K562 treated with DMSO at 1 percent for 12 hours (cell line): ENCODE results near the gene SEMA7A. TPM values are rescaled to one million over a fixed set of nuclear protein-coding genes. Genes with fewer than 3 reads are reported as not detected.

Source experiments
- total RNA-seq: library from RNA; unstranded; fragments of 300-600 nt; gene quantifications from 2 replicates; pipeline ENCODE4 v1.2.3, GENCODE V29; 2022; ENCODE audit not compliant: insufficient read depth

The SEMA7A gene, protein sequence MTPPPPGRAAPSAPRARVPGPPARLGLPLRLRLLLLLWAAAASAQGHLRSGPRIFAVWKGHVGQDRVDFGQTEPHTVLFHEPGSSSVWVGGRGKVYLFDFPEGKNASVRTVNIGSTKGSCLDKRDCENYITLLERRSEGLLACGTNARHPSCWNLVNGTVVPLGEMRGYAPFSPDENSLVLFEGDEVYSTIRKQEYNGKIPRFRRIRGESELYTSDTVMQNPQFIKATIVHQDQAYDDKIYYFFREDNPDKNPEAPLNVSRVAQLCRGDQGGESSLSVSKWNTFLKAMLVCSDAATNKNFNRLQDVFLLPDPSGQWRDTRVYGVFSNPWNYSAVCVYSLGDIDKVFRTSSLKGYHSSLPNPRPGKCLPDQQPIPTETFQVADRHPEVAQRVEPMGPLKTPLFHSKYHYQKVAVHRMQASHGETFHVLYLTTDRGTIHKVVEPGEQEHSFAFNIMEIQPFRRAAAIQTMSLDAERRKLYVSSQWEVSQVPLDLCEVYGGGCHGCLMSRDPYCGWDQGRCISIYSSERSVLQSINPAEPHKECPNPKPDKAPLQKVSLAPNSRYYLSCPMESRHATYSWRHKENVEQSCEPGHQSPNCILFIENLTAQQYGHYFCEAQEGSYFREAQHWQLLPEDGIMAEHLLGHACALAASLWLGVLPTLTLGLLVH
- total RNA-seq, result 22.5 and 46.3 TPM in 2 replicates

DNA sequence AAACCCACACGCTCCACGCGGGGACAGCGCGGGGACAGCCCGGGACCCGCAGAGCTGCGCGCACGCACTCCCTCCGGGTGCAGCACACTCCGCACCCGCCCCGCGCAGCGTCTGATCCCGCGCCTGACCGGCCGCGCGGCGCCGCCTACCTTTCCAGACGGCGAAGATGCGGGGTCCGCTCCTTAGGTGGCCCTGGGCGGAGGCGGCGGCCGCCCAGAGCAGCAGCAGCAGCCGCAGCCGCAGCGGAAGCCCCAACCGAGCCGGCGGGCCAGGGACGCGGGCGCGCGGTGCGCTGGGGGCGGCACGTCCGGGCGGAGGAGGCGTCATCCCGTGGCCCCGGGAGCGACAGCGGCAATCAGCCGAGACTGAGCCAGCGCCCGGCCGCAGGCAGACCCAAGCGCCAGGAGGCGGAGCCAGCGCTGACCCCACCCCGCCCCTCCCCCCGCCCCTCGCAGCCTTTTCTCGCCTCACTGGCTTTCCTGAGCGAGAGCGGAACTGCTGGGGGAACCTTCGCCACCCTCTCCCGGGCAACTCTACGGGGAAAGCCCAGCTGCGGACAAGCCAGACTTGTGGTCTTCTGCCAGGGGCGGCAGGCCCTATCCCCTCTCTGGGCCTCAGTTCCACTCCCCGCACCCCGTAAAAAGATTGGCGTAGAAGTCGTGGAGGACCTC lies at the start of gene SEMA7A:
Gene SEMA7A, minus strand, starts transcription at position 367 of the 671 bp plus-strand sequence. Its CDS starts 40 bp downstream, at position 327.

DNA sequence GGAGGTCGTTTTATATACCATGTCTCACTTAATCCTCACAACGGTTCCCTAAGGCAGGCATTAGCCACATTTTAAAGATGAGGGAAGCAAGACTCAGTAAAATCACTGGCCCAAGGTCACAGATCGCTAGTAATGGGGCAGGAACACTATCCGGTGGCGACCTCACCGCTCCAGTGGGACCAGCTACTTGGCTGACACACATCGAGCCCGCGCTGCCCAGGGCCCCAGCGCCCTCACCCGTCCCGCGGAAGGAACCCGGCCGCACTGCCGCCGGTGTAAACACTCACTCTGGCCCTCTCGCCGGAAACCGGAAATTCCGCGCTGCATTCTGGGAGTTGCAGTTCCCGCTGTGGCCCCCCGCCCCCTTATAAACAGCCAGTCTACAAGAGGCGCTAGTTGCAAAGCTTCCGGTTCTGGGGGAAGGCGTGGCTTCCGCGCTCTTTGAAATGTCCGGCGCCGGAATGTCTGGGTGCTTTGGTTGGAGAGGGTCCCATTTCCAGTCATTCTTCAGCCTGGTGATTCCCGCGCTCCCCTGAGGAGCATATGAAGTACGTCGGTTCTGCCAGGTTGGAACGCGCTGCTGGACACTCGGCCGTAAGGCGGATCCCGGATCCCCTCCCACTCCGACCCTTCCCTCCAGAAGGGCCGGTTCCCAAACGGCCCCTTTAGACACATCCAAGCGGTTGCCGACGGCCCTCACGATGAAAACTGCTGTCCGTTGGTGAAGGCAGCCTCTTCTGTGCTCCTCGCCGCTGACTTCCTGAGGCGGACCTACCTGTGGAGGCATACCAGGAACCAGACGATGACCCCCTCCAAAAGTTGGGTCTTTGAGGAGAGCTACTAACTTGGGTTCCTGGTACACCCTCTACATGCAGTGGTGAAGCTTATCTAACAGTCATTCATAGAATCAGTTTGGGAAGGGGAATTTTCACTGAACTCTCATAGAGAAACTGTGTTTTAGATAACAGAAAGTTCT lies 27.4 kb upstream of the SEMA7A start, which contains the start of gene UBL7:
Gene UBL7, minus strand, starts transcription at position 290 of the 976 bp plus-strand sequence. CDS start 2,293 bp downstream, outside the sequence.

GRCh38 chr15:74367296-74367854 lies 66.4 kb downstream of the SEMA7A start, which contains the start of gene CYP11A1:
Gene CYP11A1 (minus strand): TSS chr15:74367646. CDS start chr15:74367585, 61 bp downstream.

Other genes with a start within 250 kb of the SEMA7A start
- gene STRA6, start 231.2 kb downstream of the SEMA7A start, total RNA-seq, result not detected in 2 replicates
- gene CCDC33, start 197.6 kb downstream of the SEMA7A start, total RNA-seq, result not detected in 2 replicates
- not detected in 2 replicates for gene CYP11A1, start 66.3 kb downstream of the SEMA7A start, total RNA-seq
- 62.8 and 80.2 TPM in 2 replicates for gene UBL7, start 27.2 kb upstream of the SEMA7A start, total RNA-seq
- gene ARID3B, start 107.3 kb upstream of the SEMA7A start, total RNA-seq, result 15.8 and 37.8 TPM in 2 replicates
- gene CLK3, start 181.9 kb upstream of the SEMA7A start, total RNA-seq, result 48.1 and 97.3 TPM in 2 replicates